Stimulated activated CD8-positive, alpha-beta memory T cell treated with anti-CD3 and anti-CD28 coated beads, Interleukin-4, amount 100 ng/mL, for 48 hours (primary cell): ENCODE measurements around the gene CHAD.

ENCODE experiments used
- DNase-seq: peaks from one replicate; pipeline ENCODE4 v3.0.0-alpha.2; 2020

CHAD gene

GRCh38 chr17:50472286-50472685 is 3.6 kb upstream of the CHAD start:
- DNase-seq = no peak

- no peak for DNase-seq
Measured at GRCh38 chr17:50471009-50471905, 2.6 kb upstream of the CHAD start.

GRCh38 chr17:50470426-50470825 is 1.7 kb upstream of the CHAD start:
- DNase-seq = no peak

GRCh38 chr17:50469671-50470305 is 1.1 kb upstream of the CHAD start:
- no peak for DNase-seq

GRCh38 chr17:50469208-50469605 is 527 bp upstream of the CHAD start:
- no peak for DNase-seq

GRCh38 chr17:50467855-50468303 is 801 bp downstream of the CHAD start:
- no peak for DNase-seq

GRCh38 chr17:50467114-50467854 is 1.4 kb downstream of the CHAD start:
- DNase-seq = no peak

- DNase-seq = no peak
Measured at GRCh38 chr17:50466371-50467113, 2.1 kb downstream of the CHAD start.

GRCh38 chr17:50465635-50466034 is 3.0 kb downstream of the CHAD start:
- DNase-seq = no peak

- no peak for DNase-seq
Measured at GRCh38 chr17:50465171-50465570, 3.5 kb downstream of the CHAD start.

GRCh38 chr17:50464736-50465135 is 3.9 kb downstream of the CHAD start:
- DNase-seq = no peak

- DNase-seq = no peak
Measured at GRCh38 chr17:50464121-50464520, 4.6 kb downstream of the CHAD start.

GRCh38 chr17:50462446-50462845 is 6.2 kb downstream of the CHAD start:
- no peak for DNase-seq

GRCh38 chr17:50461550-50462132 is 7.0 kb downstream of the CHAD start:
- DNase-seq = no peak

- DNase-seq = no peak
Measured at GRCh38 chr17:50460831-50461526, 7.7 kb downstream of the CHAD start.

GRCh38 chr17:50459756-50460155 is 8.9 kb downstream of the CHAD start:
- no peak for DNase-seq

GRCh38 chr17:50458701-50459676 is 9.7 kb downstream of the CHAD start:
- DNase-seq = no peak

- no peak for DNase-seq
Measured at GRCh38 chr17:50458270-50458669, 10.4 kb downstream of the CHAD start.

- no peak for DNase-seq
Measured at GRCh38 chr17:50457621-50458020, 11.1 kb downstream of the CHAD start.

GRCh38 chr17:50453901-50454300 is 14.8 kb downstream of the CHAD start:
- no peak for DNase-seq
